GM18907 (cell line): ENCODE data around the gene GDI2.
"Not testable (repeated sequence)": the region's sequence is repeated elsewhere in the genome, so short reads cannot be mapped to it uniquely, and the experiment has no call there.

Experiments
- ATAC-seq: cut with Tn5 transposase; IDR thresholded peaks from one replicate; pipeline ENCODE4 v1.9.1; 2021; ENCODE audit warnings: mild to moderate bottlenecking, moderate library complexity; ENCODE audit not compliant: unreplicated experiment

GDI2 gene

GRCh38 chr10:5813341-5814109, at the start of gene GDI2:
Gene GDI2 (minus strand): TSS chr10:5813434. CDS start chr10:5813258, 176 bp downstream.
- peak; percentile 78 for ATAC-seq

- ATAC-seq = peak; percentile 97
Observed at GRCh38 chr10:5862360-5862961, 49.2 kb upstream of the GDI2 start.

- no peak for ATAC-seq
Observed at GRCh38 chr10:5860066-5860465, 46.8 kb upstream of the GDI2 start.

- ATAC-seq = no peak
Observed at GRCh38 chr10:5858811-5859210, 45.6 kb upstream of the GDI2 start.

- ATAC-seq = no peak
Observed at GRCh38 chr10:5856701-5857004, 43.4 kb upstream of the GDI2 start.

GRCh38 chr10:5855979-5856700, 42.9 kb upstream of the GDI2 start:
- ATAC-seq = no peak

GRCh38 chr10:5854131-5854475, 40.9 kb upstream of the GDI2 start:
- no peak for ATAC-seq

GRCh38 chr10:5846667-5847066, 33.4 kb upstream of the GDI2 start:
- ATAC-seq = not testable (repeated sequence)

- ATAC-seq = no peak
Observed at GRCh38 chr10:5844345-5845055, 31.3 kb upstream of the GDI2 start.

GRCh38 chr10:5843686-5844344, 30.6 kb upstream of the GDI2 start:
- no peak for ATAC-seq

GRCh38 chr10:5841965-5842364, 28.7 kb upstream of the GDI2 start:
- no peak for ATAC-seq

- peak; percentile 87 for ATAC-seq
Observed at GRCh38 chr10:5840314-5841307, 27.4 kb upstream of the GDI2 start.

- not testable (repeated sequence) for ATAC-seq
Observed at GRCh38 chr10:5836181-5836580, 22.9 kb upstream of the GDI2 start.

- no peak for ATAC-seq
Observed at GRCh38 chr10:5835446-5836095, 22.3 kb upstream of the GDI2 start.

GRCh38 chr10:5833814-5834213, 20.6 kb upstream of the GDI2 start:
- ATAC-seq = no peak

- ATAC-seq = no peak
Observed at GRCh38 chr10:5832946-5833345, 19.7 kb upstream of the GDI2 start.

- ATAC-seq = no peak
Observed at GRCh38 chr10:5831446-5831782, 18.2 kb upstream of the GDI2 start.

GRCh38 chr10:5830629-5831445, 17.6 kb upstream of the GDI2 start:
- no peak for ATAC-seq

GRCh38 chr10:5829267-5829666, 16.0 kb upstream of the GDI2 start:
- no peak for ATAC-seq
